ENCODE results near the gene MT2A.
"Not testable (repeated sequence)": the region's sequence is repeated elsewhere in the genome, so short reads cannot be mapped to it uniquely, and the experiment has no call there.

MT2A gene

GRCh38 chr16:56601325-56601724 lies 7.1 kb upstream of the MT2A start:
- no peak for DNase-seq

GRCh38 chr16:56603589-56603988 lies 4.8 kb upstream of the MT2A start:
- DNase-seq: no peak

- DNase-seq: no peak
Observed at GRCh38 chr16:56604966-56605365, 3.4 kb upstream of the MT2A start.

- DNase-seq: no peak
Observed at GRCh38 chr16:56605475-56605874, 2.9 kb upstream of the MT2A start.

- DNase-seq: no peak
Observed at GRCh38 chr16:56606071-56606475, 2.3 kb upstream of the MT2A start.

GRCh38 chr16:56606476-56607108 lies 1.8 kb upstream of the MT2A start:
- no peak for DNase-seq

- peak; percentile 47 for DNase-seq
Observed at GRCh38 chr16:56607109-56607618, 1.2 kb upstream of the MT2A start.

GRCh38 chr16:56607675-56608042 lies 725 bp upstream of the MT2A start:
- DNase-seq: no peak

GRCh38 chr16:56608876-56609462 lies 585 bp downstream of the MT2A start:
- DNase-seq: peak; percentile 53

- peak; percentile 75 for DNase-seq
Observed at GRCh38 chr16:56609463-56609921, 1.1 kb downstream of the MT2A start.

- no peak for DNase-seq
Observed at GRCh38 chr16:56610017-56610608, 1.7 kb downstream of the MT2A start.

- DNase-seq: no peak
Observed at GRCh38 chr16:56610609-56611111, 2.3 kb downstream of the MT2A start.

GRCh38 chr16:56611281-56611833 lies 3.0 kb downstream of the MT2A start:
- no peak for DNase-seq

GRCh38 chr16:56613706-56614105 lies 5.3 kb downstream of the MT2A start:
- DNase-seq: no peak

- DNase-seq: no peak
Observed at GRCh38 chr16:56614549-56614991, 6.2 kb downstream of the MT2A start.

- DNase-seq: no peak
Observed at GRCh38 chr16:56615353-56615752, 7.0 kb downstream of the MT2A start.

GRCh38 chr16:56616608-56617211 lies 8.3 kb downstream of the MT2A start:
- no peak for DNase-seq

GRCh38 chr16:56617212-56618085 lies 9.1 kb downstream of the MT2A start:
- DNase-seq: peak; percentile 73

GRCh38 chr16:56618138-56618537 lies 9.8 kb downstream of the MT2A start:
- peak; percentile 1 for DNase-seq

- DNase-seq: no peak
Observed at GRCh38 chr16:56620339-56620897, 12.0 kb downstream of the MT2A start.

- DNase-seq: not testable (repeated sequence)
Observed at GRCh38 chr16:56621665-56622445, 13.5 kb downstream of the MT2A start.
